ENCODE data around the gene RS1. TPM values are rescaled to one million over a fixed set of nuclear protein-coding genes. Genes with fewer than 3 reads are reported as not detected.

RS1 gene
- total and polyA plus RNA-seq, 9 of the 15 experiments (the other 6 are each of a cell fraction or from before 2014, with no cell fraction given) = not detected

DNA sequence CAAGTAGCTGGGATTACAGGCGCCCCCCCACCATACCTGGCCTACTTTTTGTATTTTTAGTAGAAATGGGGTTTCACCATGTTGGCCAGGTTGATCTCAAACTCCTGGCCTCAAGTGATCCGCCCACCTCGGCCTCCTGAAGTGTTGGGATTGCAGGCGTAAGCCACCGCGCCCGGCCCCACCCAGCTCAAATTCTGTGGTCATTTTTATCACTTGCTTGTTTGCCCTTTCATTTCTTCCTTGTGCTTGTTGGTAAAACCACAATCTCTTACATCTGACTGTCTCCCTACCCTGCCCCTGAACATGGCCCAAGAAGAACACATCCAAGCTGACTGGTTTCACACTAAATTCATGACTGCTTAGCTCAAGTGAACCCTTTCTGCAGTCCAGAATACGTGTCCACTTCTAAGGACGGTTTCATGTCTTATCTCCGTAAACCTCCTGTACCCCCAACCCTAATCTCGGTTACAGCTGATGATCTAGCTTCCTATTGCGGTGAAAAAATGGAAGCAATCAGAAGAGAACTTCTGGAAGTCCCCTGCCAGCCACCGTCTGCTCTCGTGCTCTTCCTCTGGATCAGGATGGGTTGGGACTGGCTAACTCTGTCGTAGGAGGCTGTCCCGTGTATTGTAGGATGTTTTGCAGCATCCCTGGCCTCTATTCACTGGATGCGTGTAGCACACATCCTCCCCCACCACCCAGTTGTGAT, 5.4 kb upstream of the RS1 start (continued):
- TF ChIP-seq, protein P1, sequence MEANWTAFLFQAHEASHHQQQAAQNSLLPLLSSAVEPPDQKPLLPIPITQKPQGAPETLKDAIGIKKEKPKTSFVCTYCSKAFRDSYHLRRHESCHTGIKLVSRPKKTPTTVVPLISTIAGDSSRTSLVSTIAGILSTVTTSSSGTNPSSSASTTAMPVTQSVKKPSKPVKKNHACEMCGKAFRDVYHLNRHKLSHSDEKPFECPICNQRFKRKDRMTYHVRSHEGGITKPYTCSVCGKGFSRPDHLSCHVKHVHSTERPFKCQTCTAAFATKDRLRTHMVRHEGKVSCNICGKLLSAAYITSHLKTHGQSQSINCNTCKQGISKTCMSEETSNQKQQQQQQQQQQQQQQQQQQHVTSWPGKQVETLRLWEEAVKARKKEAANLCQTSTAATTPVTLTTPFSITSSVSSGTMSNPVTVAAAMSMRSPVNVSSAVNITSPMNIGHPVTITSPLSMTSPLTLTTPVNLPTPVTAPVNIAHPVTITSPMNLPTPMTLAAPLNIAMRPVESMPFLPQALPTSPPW (CRISPR knock-in tag; IDR thresholded peaks at IDR 0.05) = no peak
- TF ChIP-seq ZNF764 (CRISPR knock-in tag; IDR thresholded peaks at IDR 0.05; ENCODE audit: low read depth) (no peak), SMAD4 (CRISPR knock-in tag; conservative IDR thresholded peaks at IDR 0.05) (0 out of 2 replicates have a peak, but pooled peaks have one; percentile 35), ZNF140 (CRISPR knock-in tag; IDR thresholded peaks at IDR 0.05) (no peak)
- TF ChIP-seq, protein P2, sequence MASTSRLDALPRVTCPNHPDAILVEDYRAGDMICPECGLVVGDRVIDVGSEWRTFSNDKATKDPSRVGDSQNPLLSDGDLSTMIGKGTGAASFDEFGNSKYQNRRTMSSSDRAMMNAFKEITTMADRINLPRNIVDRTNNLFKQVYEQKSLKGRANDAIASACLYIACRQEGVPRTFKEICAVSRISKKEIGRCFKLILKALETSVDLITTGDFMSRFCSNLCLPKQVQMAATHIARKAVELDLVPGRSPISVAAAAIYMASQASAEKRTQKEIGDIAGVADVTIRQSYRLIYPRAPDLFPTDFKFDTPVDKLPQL (IDR thresholded peaks at IDR 0.05; ENCODE audit: extremely low read depth, insufficient read length) = no peak
- TF ChIP-seq, protein P3, sequence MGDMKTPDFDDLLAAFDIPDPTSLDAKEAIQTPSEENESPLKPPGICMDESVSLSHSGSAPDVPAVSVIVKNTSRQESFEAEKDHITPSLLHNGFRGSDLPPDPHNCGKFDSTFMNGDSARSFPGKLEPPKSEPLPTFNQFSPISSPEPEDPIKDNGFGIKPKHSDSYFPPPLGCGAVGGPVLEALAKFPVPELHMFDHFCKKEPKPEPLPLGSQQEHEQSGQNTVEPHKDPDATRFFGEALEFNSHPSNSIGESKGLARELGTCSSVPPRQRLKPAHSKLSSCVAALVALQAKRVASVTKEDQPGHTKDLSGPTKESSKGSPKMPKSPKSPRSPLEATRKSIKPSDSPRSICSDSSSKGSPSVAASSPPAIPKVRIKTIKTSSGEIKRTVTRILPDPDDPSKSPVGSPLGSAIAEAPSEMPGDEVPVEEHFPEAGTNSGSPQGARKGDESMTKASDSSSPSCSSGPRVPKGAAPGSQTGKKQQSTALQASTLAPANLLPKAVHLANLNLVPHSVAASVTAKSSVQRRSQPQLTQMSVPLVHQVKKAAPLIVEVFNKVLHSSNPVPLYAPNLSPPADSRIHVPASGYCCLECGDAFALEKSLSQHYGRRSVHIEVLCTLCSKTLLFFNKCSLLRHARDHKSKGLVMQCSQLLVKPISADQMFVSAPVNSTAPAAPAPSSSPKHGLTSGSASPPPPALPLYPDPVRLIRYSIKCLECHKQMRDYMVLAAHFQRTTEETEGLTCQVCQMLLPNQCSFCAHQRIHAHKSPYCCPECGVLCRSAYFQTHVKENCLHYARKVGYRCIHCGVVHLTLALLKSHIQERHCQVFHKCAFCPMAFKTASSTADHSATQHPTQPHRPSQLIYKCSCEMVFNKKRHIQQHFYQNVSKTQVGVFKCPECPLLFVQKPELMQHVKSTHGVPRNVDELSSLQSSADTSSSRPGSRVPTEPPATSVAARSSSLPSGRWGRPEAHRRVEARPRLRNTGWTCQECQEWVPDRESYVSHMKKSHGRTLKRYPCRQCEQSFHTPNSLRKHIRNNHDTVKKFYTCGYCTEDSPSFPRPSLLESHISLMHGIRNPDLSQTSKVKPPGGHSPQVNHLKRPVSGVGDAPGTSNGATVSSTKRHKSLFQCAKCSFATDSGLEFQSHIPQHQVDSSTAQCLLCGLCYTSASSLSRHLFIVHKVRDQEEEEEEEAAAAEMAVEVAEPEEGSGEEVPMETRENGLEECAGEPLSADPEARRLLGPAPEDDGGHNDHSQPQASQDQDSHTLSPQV (IDR thresholded peaks at IDR 0.05) = no peak
- TF ChIP-seq, protein P4, sequence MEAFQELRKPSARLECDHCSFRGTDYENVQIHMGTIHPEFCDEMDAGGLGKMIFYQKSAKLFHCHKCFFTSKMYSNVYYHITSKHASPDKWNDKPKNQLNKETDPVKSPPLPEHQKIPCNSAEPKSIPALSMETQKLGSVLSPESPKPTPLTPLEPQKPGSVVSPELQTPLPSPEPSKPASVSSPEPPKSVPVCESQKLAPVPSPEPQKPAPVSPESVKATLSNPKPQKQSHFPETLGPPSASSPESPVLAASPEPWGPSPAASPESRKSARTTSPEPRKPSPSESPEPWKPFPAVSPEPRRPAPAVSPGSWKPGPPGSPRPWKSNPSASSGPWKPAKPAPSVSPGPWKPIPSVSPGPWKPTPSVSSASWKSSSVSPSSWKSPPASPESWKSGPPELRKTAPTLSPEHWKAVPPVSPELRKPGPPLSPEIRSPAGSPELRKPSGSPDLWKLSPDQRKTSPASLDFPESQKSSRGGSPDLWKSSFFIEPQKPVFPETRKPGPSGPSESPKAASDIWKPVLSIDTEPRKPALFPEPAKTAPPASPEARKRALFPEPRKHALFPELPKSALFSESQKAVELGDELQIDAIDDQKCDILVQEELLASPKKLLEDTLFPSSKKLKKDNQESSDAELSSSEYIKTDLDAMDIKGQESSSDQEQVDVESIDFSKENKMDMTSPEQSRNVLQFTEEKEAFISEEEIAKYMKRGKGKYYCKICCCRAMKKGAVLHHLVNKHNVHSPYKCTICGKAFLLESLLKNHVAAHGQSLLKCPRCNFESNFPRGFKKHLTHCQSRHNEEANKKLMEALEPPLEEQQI (IDR thresholded peaks at IDR 0.05) = no peak

Data from K562 (cell line).